Prostate gland (tissue), 2 donors: Measurements from ENCODE around the gene ROBO2.

Experiments used
- POLR2A ChIP-seq: fragments of 450-650 bp; IDR thresholded peaks from one replicate; pipeline ENCODE4 v1.6.1; 2016; ENCODE audit warnings: antibody characterized with exemption, mild to moderate bottlenecking
- TF ChIP-seq, protein P1 (sequence below), 4 experiments: fragments of 200-600 bp in 2 of 4; fragments of 450-650 bp in 2 of 4; sonication (generic) in 2 of 4; IDR thresholded peaks; 1 replicate in 3 of 4; 2 replicates in 1 of 4; pipeline ENCODE4 v1.5.1; 2016 to 2019; ENCODE audit warnings: antibody characterized with exemption in 4 of 4, mild to moderate bottlenecking in 2 of 4, moderate library complexity in 2 of 4

GRCh38 chr3:77048186-77048585 is 8.3 kb downstream of the ROBO2 start:
- TF ChIP-seq, protein P1, sequence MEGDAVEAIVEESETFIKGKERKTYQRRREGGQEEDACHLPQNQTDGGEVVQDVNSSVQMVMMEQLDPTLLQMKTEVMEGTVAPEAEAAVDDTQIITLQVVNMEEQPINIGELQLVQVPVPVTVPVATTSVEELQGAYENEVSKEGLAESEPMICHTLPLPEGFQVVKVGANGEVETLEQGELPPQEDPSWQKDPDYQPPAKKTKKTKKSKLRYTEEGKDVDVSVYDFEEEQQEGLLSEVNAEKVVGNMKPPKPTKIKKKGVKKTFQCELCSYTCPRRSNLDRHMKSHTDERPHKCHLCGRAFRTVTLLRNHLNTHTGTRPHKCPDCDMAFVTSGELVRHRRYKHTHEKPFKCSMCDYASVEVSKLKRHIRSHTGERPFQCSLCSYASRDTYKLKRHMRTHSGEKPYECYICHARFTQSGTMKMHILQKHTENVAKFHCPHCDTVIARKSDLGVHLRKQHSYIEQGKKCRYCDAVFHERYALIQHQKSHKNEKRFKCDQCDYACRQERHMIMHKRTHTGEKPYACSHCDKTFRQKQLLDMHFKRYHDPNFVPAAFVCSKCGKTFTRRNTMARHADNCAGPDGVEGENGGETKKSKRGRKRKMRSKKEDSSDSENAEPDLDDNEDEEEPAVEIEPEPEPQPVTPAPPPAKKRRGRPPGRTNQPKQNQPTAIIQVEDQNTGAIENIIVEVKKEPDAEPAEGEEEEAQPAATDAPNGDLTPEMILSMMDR (IDR thresholded peaks at IDR 0.05) = no peak
- TF ChIP-seq POLR2A = no peak
